DND-41 (cell line): Measurements from ENCODE around the gene CXCL9.

Experiments used
- CTCF ChIP-seq: IDR thresholded peaks from 2 replicates; pipeline ENCODE4 v1.5.1; 2012; ENCODE audit warnings: borderline replicate concordance, low read length, moderate library complexity, mild to moderate bottlenecking; ENCODE audit not compliant: poor library complexity, severe bottlenecking; ENCODE audit errors: extremely low read depth
- EZH2 ChIP-seq: IDR thresholded peaks from 3 replicates; pipeline ENCODE4 v1.6.1; 2012; ENCODE audit warnings: borderline replicate concordance, low read depth, mild to moderate bottlenecking, moderate library complexity, low read length, inconsistent platforms; ENCODE audit not compliant: severe bottlenecking

- no peak for TF ChIP-seq EZH2
- no peak for TF ChIP-seq CTCF
These were observed 22.0 kb upstream of the CXCL9 start for GRCh38 chr4:76029300-76029699.
